Fibroblast of lung (primary cell): Measurements from ENCODE around the gene SLC24A3. TPM values are rescaled to one million over a fixed set of nuclear protein-coding genes. Genes with fewer than 3 reads are reported as not detected.

Experiments
- DNase-seq, 2 donors: peaks; one replicate each; pipeline versions ENCODE4 v3.0.0 to v3.0.0-alpha.2; 2010; ENCODE audit warnings: low read depth in 2 of 2
- H2AFZ ChIP-seq: 2 replicates; pipeline ENCODE4 v1.5.1; 2012; ENCODE audit warnings: low read length, control low read depth, inconsistent platforms
- H3K27ac ChIP-seq: 2 replicates; pipeline ENCODE4 v1.5.1; 2011; ENCODE audit warnings: low read length, control low read depth; ENCODE audit not compliant: insufficient read depth
- H3K27me3 ChIP-seq: 2 replicates; pipeline ENCODE4 v1.5.1; 2011; ENCODE audit warnings: mild to moderate bottlenecking, low read length; ENCODE audit not compliant: control insufficient read depth, insufficient read depth
- H3K36me3 ChIP-seq: 2 replicates; pipeline ENCODE4 v1.5.1; 2011; ENCODE audit warnings: low read length; ENCODE audit not compliant: control insufficient read depth, insufficient read depth
- H3K4me1 ChIP-seq: 2 replicates; pipeline ENCODE4 v1.5.1; 2011; ENCODE audit warnings: low read length; ENCODE audit not compliant: control insufficient read depth, insufficient read depth; ENCODE audit errors: extremely low read depth
- H3K4me2 ChIP-seq: 2 replicates; pipeline ENCODE4 v1.5.1; 2011; ENCODE audit warnings: low read length, control low read depth; ENCODE audit not compliant: insufficient read depth; ENCODE audit errors: extremely low read depth
- H3K4me3 ChIP-seq, 4 experiments: fragments of 200-600 bp in 1 of 4; sonication (generic) in 1 of 4; replicated peaks in 1 of 4; 2 replicates each; pipeline ENCODE4 v1.5.1; 2011 to 2016; ENCODE audit warnings: low read length in 4 of 4, low read depth in 3 of 4, mild to moderate bottlenecking in 3 of 4, control low read depth in 2 of 4, inconsistent platforms in 1 of 4, mixed read lengths in 1 of 4; ENCODE audit not compliant: insufficient read depth in 1 of 4; ENCODE audit errors: control extremely low read depth in 1 of 4
- H3K79me2 ChIP-seq: 2 replicates; pipeline ENCODE4 v1.5.1; 2012; ENCODE audit warnings: mild to moderate bottlenecking, low read length, inconsistent platforms; ENCODE audit not compliant: control insufficient read depth, insufficient read depth
- H3K9ac ChIP-seq: 2 replicates; pipeline ENCODE4 v1.5.1; 2011; ENCODE audit warnings: mild to moderate bottlenecking, low read length, control low read depth; ENCODE audit not compliant: insufficient read depth
- H3K9me3 ChIP-seq: 2 replicates; pipeline ENCODE4 v1.5.1; 2012; ENCODE audit warnings: low read depth, low read length; ENCODE audit not compliant: control insufficient read depth, insufficient read depth
- H4K20me1 ChIP-seq: 2 replicates; pipeline ENCODE4 v1.5.1; 2011; ENCODE audit warnings: low read length; ENCODE audit not compliant: control insufficient read depth, insufficient read depth; ENCODE audit errors: extremely low read depth
- EZH2 ChIP-seq: IDR thresholded peaks from 2 replicates; pipeline ENCODE4 v1.5.1; 2012; ENCODE audit warnings: low read length, control low read depth, mild to moderate bottlenecking; ENCODE audit errors: missing control alignments
- polyA plus RNA-seq, 2 donors: library from polyadenylated mRNA; depleted of rRNA in 1 of 2; stranded (reverse) in 1 of 2; unstranded in 1 of 2; fragments of >200 nt; gene quantifications; 2 replicates each; pipeline ENCODE4 v1.2.1, GENCODE V29; 2011 to 2012; ENCODE audit warnings: missing spikeins in 1 of 2
- total RNA-seq: library from RNA; depleted of rRNA; stranded (reverse); fragments of >200 nt; gene quantifications from 2 replicates; pipeline ENCODE4 v1.2.1, GENCODE V29; 2014
- TF ChIP-seq, protein P1 (sequence below), 2 donors: IDR thresholded peaks in 1 of 2; conservative IDR thresholded peaks in 1 of 2; 1 replicate in 1 of 2; 2 replicates in 1 of 2; pipeline ENCODE4 v1.5.1; 2011 to 2012; ENCODE audit warnings: low read length in 2 of 2, control low read depth in 1 of 2, inconsistent platforms in 1 of 2, low read depth in 1 of 2, mild to moderate bottlenecking in 1 of 2

Gene SLC24A3
- total and polyA plus RNA-seq, 2 donors (not counting 1 experiment from before 2014, with no cell fraction given), result 0.03 to 1.8 TPM

DNA sequence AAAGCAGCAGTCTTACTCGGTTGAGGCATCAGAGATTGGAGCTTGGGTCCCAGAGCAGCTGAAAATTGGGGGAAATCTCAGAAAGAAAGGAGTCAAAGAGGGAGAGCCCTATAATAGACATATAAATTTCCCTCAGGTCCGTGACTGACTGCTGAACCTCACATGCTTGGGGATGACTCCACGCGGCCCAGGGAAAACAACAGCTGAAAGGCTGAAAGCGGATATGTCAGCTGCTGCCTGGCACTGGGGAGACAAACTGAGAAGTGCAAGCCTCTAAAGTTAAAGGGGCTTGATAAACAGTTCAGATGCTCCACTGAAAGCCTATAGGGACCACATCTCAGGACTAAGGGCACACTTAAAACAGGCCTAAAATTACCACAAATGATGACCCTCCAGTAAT lies 289.7 kb downstream of the SLC24A3 start:
- Histone ChIP-seq H3K27ac (no peak overlapping the region), H3K4me3 (no peak overlapping the region), H3K27me3 (no peaks in the 10 kb centered on the region), H2AFZ (no peak overlapping the region), H3K4me2 (no peak overlapping the region), H3K4me1 (no peaks in the 10 kb centered on the region), H4K20me1 (no peaks in the 10 kb centered on the region), H3K9me3 (no peaks in the 10 kb centered on the region), H3K79me2 (no peaks in the 10 kb centered on the region), H3K9ac (no peak overlapping the region), H3K36me3 (no peaks in the 10 kb centered on the region)
- no peak for TF ChIP-seq EZH2
- TF ChIP-seq, protein P1, sequence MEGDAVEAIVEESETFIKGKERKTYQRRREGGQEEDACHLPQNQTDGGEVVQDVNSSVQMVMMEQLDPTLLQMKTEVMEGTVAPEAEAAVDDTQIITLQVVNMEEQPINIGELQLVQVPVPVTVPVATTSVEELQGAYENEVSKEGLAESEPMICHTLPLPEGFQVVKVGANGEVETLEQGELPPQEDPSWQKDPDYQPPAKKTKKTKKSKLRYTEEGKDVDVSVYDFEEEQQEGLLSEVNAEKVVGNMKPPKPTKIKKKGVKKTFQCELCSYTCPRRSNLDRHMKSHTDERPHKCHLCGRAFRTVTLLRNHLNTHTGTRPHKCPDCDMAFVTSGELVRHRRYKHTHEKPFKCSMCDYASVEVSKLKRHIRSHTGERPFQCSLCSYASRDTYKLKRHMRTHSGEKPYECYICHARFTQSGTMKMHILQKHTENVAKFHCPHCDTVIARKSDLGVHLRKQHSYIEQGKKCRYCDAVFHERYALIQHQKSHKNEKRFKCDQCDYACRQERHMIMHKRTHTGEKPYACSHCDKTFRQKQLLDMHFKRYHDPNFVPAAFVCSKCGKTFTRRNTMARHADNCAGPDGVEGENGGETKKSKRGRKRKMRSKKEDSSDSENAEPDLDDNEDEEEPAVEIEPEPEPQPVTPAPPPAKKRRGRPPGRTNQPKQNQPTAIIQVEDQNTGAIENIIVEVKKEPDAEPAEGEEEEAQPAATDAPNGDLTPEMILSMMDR (conservative IDR thresholded peaks at IDR 0.05 in 1 of 2, IDR thresholded peaks at IDR 0.05 in 1 of 2; ENCODE audit: low read depth in 1 of 2, low read length in 2 of 2), result no peak
- DNase-seq, result no peak

DNA sequence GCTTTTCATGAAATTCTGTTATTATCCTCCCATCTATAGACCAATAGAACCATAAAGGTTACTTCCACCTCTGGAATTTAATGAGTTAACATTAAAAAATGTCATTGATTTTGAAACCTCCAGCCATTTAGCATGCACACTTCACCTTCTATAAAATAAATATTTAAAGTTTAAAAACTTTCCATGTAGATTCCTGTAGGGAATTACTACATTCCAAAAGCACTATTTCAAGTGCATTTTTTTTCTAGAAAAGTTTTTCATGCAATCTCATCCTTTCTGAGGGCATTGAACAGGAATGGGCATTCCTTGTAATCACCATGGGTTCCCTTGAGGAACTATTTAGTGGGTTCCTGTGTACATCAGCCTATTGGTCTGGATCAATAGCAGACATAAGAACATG lies 291.8 kb downstream of the SLC24A3 start:
- Histone ChIP-seq H3K27me3 (no peaks in the 10 kb centered on the region), H3K9me3 (no peaks in the 10 kb centered on the region), H3K79me2 (no peaks in the 10 kb centered on the region), H3K36me3 (no peaks in the 10 kb centered on the region), H4K20me1 (no peaks in the 10 kb centered on the region), H3K27ac (no peak overlapping the region), H2AFZ (no peak overlapping the region), H3K4me3 (no peak overlapping the region), H3K4me2 (no peak overlapping the region), H3K9ac (no peak overlapping the region), H3K4me1 (no peaks in the 10 kb centered on the region)
- DNase-seq, result no peak
- TF ChIP-seq, protein P1 (conservative IDR thresholded peaks at IDR 0.05 in 1 of 2, IDR thresholded peaks at IDR 0.05 in 1 of 2; ENCODE audit: low read depth in 1 of 2, low read length in 2 of 2), result no peak
- TF ChIP-seq EZH2, result no peak

DNA sequence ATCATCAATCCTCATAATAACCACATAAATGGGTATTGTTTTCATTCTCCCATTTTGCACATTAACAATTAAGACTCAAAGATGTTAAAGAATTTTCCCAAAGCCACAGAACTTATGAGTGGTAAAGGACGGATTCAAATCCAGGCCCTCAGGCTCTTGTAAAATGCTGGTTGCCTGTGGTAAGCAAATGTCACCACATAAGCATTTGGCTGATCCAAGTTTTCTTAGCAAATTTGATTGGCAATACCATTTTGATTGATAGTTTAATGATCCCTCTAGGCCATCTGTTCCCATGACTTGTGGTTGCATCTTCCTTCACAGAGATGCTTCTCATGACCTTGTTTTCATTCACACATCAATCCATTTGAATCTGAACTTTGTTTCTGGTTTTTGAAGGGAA lies 293.6 kb downstream of the SLC24A3 start:
- TF ChIP-seq, protein P1 (conservative IDR thresholded peaks at IDR 0.05 in 1 of 2, IDR thresholded peaks at IDR 0.05 in 1 of 2; ENCODE audit: low read depth in 1 of 2, low read length in 2 of 2), result no peak
- TF ChIP-seq EZH2, result no peak
- Histone ChIP-seq H3K36me3 (no peaks in the 10 kb centered on the region), H3K4me2 (no peak overlapping the region), H3K9ac (no peak overlapping the region), H3K9me3 (no peaks in the 10 kb centered on the region), H3K4me3 (no peak overlapping the region), H3K4me1 (no peaks in the 10 kb centered on the region), H2AFZ (no peak overlapping the region), H3K27ac (no peak overlapping the region), H4K20me1 (no peaks in the 10 kb centered on the region), H3K27me3 (no peaks in the 10 kb centered on the region), H3K79me2 (no peaks in the 10 kb centered on the region)
- no peak for DNase-seq
